ENCODE data around the gene MKLN1.

DNA sequence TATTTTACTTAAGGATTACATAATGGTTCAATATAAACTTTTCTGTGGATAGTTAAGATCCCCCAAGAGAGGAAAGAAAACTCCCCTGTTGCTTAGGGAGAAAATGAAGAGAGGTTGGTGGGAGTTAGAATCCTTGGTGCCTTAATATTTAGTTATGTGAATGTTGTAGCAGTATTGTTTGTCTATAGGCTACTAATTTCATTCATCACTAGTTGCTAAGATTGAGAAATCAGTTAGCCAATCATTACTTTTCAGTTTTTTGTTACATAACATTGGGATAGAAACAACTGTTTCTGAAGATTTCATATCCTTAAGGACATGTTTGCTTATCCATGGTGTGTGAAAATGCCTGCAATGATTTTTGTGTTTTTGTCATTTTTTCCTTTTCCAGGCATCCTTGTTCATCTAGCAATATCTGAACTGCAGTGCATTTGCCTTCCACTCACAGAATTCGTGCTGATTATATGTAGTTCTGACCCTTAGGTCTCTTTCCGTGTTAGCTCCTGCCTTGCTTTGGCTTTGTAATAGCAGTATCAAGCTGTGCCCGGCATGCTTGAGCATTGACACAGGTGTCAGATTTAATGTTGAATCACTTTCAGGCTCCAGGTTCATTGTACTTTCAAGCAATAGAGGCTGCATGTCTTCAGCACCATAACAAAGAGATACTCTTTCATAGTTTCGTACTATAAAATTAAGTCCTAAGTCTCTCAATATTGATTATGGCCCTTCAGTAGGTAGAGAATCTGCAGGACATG, 143.8 kb downstream of the MKLN1 start:
- no peak for TF ChIP-seq TAF1 (conservative IDR thresholded peaks at IDR 0.05)
- TF ChIP-seq, protein P1, sequence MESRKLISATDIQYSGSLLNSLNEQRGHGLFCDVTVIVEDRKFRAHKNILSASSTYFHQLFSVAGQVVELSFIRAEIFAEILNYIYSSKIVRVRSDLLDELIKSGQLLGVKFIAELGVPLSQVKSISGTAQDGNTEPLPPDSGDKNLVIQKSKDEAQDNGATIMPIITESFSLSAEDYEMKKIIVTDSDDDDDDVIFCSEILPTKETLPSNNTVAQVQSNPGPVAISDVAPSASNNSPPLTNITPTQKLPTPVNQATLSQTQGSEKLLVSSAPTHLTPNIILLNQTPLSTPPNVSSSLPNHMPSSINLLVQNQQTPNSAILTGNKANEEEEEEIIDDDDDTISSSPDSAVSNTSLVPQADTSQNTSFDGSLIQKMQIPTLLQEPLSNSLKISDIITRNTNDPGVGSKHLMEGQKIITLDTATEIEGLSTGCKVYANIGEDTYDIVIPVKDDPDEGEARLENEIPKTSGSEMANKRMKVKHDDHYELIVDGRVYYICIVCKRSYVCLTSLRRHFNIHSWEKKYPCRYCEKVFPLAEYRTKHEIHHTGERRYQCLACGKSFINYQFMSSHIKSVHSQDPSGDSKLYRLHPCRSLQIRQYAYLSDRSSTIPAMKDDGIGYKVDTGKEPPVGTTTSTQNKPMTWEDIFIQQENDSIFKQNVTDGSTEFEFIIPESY (IDR thresholded peaks at IDR 0.05): no peak
- TF ChIP-seq, protein P2, sequence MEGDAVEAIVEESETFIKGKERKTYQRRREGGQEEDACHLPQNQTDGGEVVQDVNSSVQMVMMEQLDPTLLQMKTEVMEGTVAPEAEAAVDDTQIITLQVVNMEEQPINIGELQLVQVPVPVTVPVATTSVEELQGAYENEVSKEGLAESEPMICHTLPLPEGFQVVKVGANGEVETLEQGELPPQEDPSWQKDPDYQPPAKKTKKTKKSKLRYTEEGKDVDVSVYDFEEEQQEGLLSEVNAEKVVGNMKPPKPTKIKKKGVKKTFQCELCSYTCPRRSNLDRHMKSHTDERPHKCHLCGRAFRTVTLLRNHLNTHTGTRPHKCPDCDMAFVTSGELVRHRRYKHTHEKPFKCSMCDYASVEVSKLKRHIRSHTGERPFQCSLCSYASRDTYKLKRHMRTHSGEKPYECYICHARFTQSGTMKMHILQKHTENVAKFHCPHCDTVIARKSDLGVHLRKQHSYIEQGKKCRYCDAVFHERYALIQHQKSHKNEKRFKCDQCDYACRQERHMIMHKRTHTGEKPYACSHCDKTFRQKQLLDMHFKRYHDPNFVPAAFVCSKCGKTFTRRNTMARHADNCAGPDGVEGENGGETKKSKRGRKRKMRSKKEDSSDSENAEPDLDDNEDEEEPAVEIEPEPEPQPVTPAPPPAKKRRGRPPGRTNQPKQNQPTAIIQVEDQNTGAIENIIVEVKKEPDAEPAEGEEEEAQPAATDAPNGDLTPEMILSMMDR (IDR thresholded peaks at IDR 0.05; ENCODE audit: low read depth, low read length, missing input control): no peak
- no peak for TF ChIP-seq GABPA (IDR thresholded peaks at IDR 0.05 in 1 of 2, conservative IDR thresholded peaks at IDR 0.05 in 1 of 2)
- TF ChIP-seq, protein P3, sequence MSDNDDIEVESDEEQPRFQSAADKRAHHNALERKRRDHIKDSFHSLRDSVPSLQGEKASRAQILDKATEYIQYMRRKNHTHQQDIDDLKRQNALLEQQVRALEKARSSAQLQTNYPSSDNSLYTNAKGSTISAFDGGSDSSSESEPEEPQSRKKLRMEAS (IDR thresholded peaks at IDR 0.05): no peak
- no peak for TF ChIP-seq FOXA2 (IDR thresholded peaks at IDR 0.05)
- TF ChIP-seq, protein P4, sequence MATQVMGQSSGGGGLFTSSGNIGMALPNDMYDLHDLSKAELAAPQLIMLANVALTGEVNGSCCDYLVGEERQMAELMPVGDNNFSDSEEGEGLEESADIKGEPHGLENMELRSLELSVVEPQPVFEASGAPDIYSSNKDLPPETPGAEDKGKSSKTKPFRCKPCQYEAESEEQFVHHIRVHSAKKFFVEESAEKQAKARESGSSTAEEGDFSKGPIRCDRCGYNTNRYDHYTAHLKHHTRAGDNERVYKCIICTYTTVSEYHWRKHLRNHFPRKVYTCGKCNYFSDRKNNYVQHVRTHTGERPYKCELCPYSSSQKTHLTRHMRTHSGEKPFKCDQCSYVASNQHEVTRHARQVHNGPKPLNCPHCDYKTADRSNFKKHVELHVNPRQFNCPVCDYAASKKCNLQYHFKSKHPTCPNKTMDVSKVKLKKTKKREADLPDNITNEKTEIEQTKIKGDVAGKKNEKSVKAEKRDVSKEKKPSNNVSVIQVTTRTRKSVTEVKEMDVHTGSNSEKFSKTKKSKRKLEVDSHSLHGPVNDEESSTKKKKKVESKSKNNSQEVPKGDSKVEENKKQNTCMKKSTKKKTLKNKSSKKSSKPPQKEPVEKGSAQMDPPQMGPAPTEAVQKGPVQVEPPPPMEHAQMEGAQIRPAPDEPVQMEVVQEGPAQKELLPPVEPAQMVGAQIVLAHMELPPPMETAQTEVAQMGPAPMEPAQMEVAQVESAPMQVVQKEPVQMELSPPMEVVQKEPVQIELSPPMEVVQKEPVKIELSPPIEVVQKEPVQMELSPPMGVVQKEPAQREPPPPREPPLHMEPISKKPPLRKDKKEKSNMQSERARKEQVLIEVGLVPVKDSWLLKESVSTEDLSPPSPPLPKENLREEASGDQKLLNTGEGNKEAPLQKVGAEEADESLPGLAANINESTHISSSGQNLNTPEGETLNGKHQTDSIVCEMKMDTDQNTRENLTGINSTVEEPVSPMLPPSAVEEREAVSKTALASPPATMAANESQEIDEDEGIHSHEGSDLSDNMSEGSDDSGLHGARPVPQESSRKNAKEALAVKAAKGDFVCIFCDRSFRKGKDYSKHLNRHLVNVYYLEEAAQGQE (IDR thresholded peaks at IDR 0.05): no peak
